Measurements from ENCODE around the gene MMRN1.
A peak's percentile ranks its signal among the peaks of the same experiment; 100 is the strongest.
"Not testable (repeated sequence)": the region's sequence is repeated elsewhere in the genome, so short reads cannot be mapped to it uniquely, and the experiment has no call there.

The MMRN1 gene

DNA sequence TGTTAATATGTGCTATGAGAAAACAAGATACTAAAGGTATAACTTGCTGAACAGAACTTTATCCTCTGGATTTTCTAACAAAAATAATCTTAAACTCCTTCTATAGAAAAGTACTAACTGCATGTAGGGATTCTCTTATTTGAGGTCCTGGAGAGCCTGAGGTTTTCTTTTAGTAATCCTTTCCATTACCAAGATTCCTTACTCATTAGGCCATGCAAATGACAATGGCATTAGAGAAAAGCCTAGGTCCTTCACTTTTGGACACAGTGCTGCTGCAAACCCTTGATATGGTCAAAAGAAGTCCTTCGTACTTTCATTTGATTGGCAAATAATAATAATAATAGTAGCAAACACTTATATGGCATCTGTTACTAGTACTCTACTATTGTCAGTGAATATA, 3.2 kb downstream of the MMRN1 start:
- peaks cover 6% of the 10 kb centered on the region for H3K27me3 Mint-ChIP-seq
- no peak overlapping the region for H3K4me3 Mint-ChIP-seq
- ATAC-seq (replicated peaks; ENCODE audit: extremely low read depth, poor library complexity, severe bottlenecking) (no peak), DNase-seq (ENCODE audit: low spot score in 2 of 2) (no peak)
- no peaks in the 10 kb centered on the region for H3K36me3 Mint-ChIP-seq (ENCODE audit: insufficient read depth)
- no peak overlapping the region for H3K27ac Mint-ChIP-seq (ENCODE audit: low read depth)
- H3K9me3 Mint-ChIP-seq: no peaks in the 10 kb centered on the region
- peaks cover 12% of the 10 kb centered on the region for H3K4me1 Mint-ChIP-seq

DNA sequence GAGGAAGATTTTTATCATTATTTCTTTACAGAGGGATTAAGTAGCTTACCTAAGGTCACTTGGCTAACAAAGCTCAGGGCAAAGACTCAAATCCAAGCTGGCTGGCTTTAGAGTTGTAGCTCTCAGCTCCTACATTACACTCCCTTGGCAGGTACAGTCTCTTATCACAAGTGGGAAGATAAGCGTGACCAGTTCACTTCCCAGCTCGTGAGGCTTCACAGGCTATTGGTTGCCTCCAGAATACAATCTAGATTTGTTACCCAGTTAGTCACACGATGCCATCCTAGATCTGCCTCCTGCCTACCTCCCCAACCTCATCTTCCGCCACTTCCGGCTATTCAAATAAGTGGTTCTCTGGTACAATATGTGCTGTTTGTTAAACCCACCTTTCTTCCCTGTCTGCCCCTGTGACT, 3.7 kb downstream of the MMRN1 start:
- DNase-seq (ENCODE audit: low spot score in 2 of 2): no peak
- ATAC-seq (replicated peaks; ENCODE audit: extremely low read depth, poor library complexity, severe bottlenecking): no peak
- H3K27me3 Mint-ChIP-seq: peaks cover 2% of the 10 kb centered on the region
- H3K9me3 Mint-ChIP-seq: no peaks in the 10 kb centered on the region
- H3K4me3 Mint-ChIP-seq: no peak overlapping the region
- no peaks in the 10 kb centered on the region for H3K36me3 Mint-ChIP-seq (ENCODE audit: insufficient read depth)
- peaks cover 12% of the 10 kb centered on the region for H3K4me1 Mint-ChIP-seq
- no peak overlapping the region for H3K27ac Mint-ChIP-seq (ENCODE audit: low read depth)

DNA sequence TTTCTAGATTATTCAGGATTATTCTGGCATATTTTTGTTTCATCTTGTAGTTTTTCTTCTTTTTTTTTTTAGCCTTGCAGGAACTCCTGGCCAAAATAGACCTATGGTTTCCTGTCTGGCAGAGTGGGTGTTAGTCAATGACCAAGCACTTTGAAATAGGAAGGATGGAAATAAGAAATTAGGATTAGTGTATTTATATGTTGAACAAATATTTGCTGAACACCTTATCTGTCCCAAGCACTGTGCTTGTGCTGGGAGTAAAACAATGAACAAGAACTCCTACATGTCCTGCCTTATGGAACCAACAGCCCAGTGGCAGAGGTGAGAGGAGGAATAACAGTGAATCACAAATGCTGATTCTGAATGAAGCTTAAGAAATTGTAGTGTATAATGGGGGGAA, 4.5 kb downstream of the MMRN1 start:
- peaks cover 12% of the 10 kb centered on the region for H3K4me1 Mint-ChIP-seq
- no peak overlapping the region for H3K27ac Mint-ChIP-seq (ENCODE audit: low read depth)
- ATAC-seq (replicated peaks; ENCODE audit: extremely low read depth, poor library complexity, severe bottlenecking): no peak
- no peaks in the 10 kb centered on the region for H3K27me3 Mint-ChIP-seq
- no peaks in the 10 kb centered on the region for H3K9me3 Mint-ChIP-seq
- H3K4me3 Mint-ChIP-seq: no peak overlapping the region
- DNase-seq (ENCODE audit: low spot score in 2 of 2): no peak
- no peaks in the 10 kb centered on the region for H3K36me3 Mint-ChIP-seq (ENCODE audit: insufficient read depth)

- Mint-ChIP-seq H3K36me3 (ENCODE audit: insufficient read depth) (no peaks in the 10 kb centered on the region), H3K9me3 (no peaks in the 10 kb centered on the region), H3K27ac (ENCODE audit: low read depth) (no peak overlapping the region), H3K27me3 (no peaks in the 10 kb centered on the region), H3K4me1 (peaks cover 5% of the 10 kb centered on the region), H3K4me3 (no peak overlapping the region)
- ATAC-seq (replicated peaks; ENCODE audit: extremely low read depth, poor library complexity, severe bottlenecking) (no peak), DNase-seq (ENCODE audit: low spot score in 2 of 2) (no peak)
Observed at GRCh38 chr4:89899854-89900253, 5.2 kb downstream of the MMRN1 start.

DNA sequence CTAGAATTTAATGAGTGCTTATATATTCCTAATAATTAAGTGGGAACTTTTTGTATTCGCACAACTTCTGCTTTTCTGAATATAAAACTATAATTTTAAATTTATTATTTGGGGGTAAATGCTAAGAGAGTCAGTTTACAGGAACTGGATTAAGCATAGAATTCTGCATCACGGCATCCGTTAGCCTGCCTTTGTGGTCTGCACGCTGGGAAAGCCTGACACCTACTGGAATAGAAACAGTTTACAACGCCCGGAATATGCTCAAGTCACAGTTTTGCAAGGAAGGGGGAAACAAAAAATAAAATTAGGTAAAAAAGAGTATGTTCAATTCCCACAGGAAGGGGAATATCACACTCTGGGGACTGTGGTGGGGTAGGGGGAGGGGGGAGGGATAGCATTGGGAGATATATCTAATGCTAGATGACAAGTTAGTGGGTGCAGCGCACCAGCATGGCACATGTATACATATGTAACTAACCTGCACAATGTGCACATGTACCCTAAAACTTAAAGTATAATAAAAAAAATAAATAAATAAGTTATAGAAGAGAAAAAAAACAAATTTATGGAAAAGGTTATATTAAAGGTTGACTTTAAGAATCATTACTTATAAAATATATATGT, 7.3 kb downstream of the MMRN1 start:
- H3K27ac Mint-ChIP-seq (ENCODE audit: low read depth); H3K4me1 Mint-ChIP-seq; H3K4me3 Mint-ChIP-seq; H3K36me3 Mint-ChIP-seq (ENCODE audit: insufficient read depth); H3K27me3 Mint-ChIP-seq; H3K9me3 Mint-ChIP-seq: not testable (repeated sequence)
- DNase-seq (ENCODE audit: low spot score in 2 of 2) (peak; percentile 14 to 16), ATAC-seq (replicated peaks; ENCODE audit: extremely low read depth, poor library complexity, severe bottlenecking) (peak; percentile 88)

DNA sequence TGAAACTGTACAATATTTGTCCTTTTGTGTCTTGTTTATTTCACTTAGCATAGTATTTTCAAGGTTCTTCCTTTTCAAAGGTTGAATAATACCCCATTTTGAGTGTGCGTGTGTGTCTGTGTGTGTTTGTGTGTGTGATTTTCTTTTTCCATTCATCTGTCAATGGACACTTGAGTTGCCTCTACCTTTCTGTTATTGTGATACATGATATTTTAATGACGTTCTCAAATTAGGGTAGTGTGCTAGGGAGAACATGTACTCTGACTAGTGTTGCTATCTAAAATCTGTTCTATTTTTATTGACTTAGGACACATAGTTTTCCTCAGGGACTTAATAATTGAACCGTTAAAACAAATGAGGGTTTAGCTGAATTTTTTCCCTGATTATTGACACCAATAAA, 9.9 kb downstream of the MMRN1 start:
- Mint-ChIP-seq H3K27me3 (peaks cover 8% of the 10 kb centered on the region), H3K27ac (ENCODE audit: low read depth) (no peak overlapping the region), H3K4me1 (no peaks in the 10 kb centered on the region), H3K9me3 (no peaks in the 10 kb centered on the region), H3K36me3 (ENCODE audit: insufficient read depth) (peaks cover 2% of the 10 kb centered on the region), H3K4me3 (no peak overlapping the region)
- ATAC-seq (replicated peaks; ENCODE audit: extremely low read depth, poor library complexity, severe bottlenecking) (no peak), DNase-seq (ENCODE audit: low spot score in 2 of 2) (no peak)

DNA sequence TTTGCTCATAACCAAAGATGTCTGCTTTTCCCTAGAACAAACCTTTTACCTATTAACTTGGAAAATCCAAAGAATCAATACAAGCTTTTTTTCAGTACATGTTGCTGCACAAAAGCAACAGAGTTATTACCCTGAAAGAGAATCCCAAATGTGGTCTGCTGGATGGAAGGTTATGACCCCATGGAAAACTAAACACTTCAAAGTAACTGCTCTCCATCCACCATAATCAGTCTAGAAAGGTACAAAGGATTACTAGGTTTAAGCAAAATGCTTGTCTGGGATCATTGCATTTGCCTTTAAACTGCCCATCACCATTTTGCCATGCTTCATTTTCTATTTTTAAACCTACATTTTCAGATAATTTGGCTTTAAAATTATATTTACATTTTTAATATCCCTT, 11.7 kb downstream of the MMRN1 start:
- Mint-ChIP-seq H3K4me3 (no peak overlapping the region), H3K4me1 (no peaks in the 10 kb centered on the region), H3K27ac (ENCODE audit: low read depth) (no peak overlapping the region), H3K9me3 (no peaks in the 10 kb centered on the region), H3K27me3 (peaks cover 9% of the 10 kb centered on the region), H3K36me3 (ENCODE audit: insufficient read depth) (peaks cover 2% of the 10 kb centered on the region)
- no peak for DNase-seq (ENCODE audit: low spot score in 2 of 2)
- no peak for ATAC-seq (replicated peaks; ENCODE audit: extremely low read depth, poor library complexity, severe bottlenecking)

- no peaks in the 10 kb centered on the region for H3K9me3 Mint-ChIP-seq
- H3K36me3 Mint-ChIP-seq (ENCODE audit: insufficient read depth): peaks cover 2% of the 10 kb centered on the region
- no peak for DNase-seq (ENCODE audit: low spot score in 2 of 2)
- H3K27me3 Mint-ChIP-seq: peaks cover 9% of the 10 kb centered on the region
- H3K27ac Mint-ChIP-seq (ENCODE audit: low read depth): no peak overlapping the region
- H3K4me3 Mint-ChIP-seq: no peak overlapping the region
- H3K4me1 Mint-ChIP-seq: no peaks in the 10 kb centered on the region
- ATAC-seq (replicated peaks; ENCODE audit: extremely low read depth, poor library complexity, severe bottlenecking): no peak
Observed at GRCh38 chr4:89906777-89907521, 12.3 kb downstream of the MMRN1 start.

- Mint-ChIP-seq H3K9me3 (no peaks in the 10 kb centered on the region), H3K27me3 (peaks cover 9% of the 10 kb centered on the region), H3K36me3 (ENCODE audit: insufficient read depth) (peaks cover 2% of the 10 kb centered on the region), H3K4me1 (no peaks in the 10 kb centered on the region), H3K4me3 (no peak overlapping the region), H3K27ac (ENCODE audit: low read depth) (no peak overlapping the region)
- no peak for ATAC-seq (replicated peaks; ENCODE audit: extremely low read depth, poor library complexity, severe bottlenecking)
- DNase-seq (ENCODE audit: low spot score in 2 of 2): no peak
Observed at GRCh38 chr4:89909889-89910288, 15.2 kb downstream of the MMRN1 start.

GRCh38 chr4:89913623-89914022, 19.0 kb downstream of the MMRN1 start:
- no peak overlapping the region for H3K27ac Mint-ChIP-seq (ENCODE audit: low read depth)
- DNase-seq (ENCODE audit: low spot score in 2 of 2) (no peak), ATAC-seq (replicated peaks; ENCODE audit: extremely low read depth, poor library complexity, severe bottlenecking) (no peak)
- H3K36me3 Mint-ChIP-seq (ENCODE audit: insufficient read depth): no peaks in the 10 kb centered on the region
- no peak overlapping the region for H3K4me3 Mint-ChIP-seq
- H3K9me3 Mint-ChIP-seq: no peaks in the 10 kb centered on the region
- no peaks in the 10 kb centered on the region for H3K4me1 Mint-ChIP-seq
- peaks cover 9% of the 10 kb centered on the region for H3K27me3 Mint-ChIP-seq

GRCh38 chr4:89914609-89915550, 20.2 kb downstream of the MMRN1 start:
- Mint-ChIP-seq H3K9me3 (no peaks in the 10 kb centered on the region), H3K36me3 (ENCODE audit: insufficient read depth) (no peaks in the 10 kb centered on the region), H3K4me3 (no peak overlapping the region), H3K4me1 (no peaks in the 10 kb centered on the region), H3K27me3 (no peaks in the 10 kb centered on the region), H3K27ac (ENCODE audit: low read depth) (no peak overlapping the region)
- no peak for ATAC-seq (replicated peaks; ENCODE audit: extremely low read depth, poor library complexity, severe bottlenecking)
- no peak for DNase-seq (ENCODE audit: low spot score in 2 of 2)

DNA sequence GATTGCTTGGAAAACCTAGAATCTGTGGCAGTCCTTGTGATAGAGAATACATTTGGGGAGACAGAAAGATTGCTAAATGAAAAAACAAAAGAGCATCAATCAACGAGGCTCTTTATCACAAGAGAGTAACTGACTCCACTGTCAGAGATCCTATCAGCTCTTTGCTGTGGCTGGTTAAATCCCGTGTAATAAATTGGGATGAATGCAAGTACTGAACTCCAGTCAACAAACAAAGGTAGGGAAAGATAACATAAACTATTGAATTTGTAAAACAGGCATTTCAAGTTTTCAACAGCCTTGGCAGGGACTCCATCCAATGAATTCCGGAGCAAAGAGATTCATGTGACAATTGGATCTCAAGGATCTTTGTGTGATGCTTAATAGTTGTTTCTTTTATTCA, 21.3 kb downstream of the MMRN1 start:
- Mint-ChIP-seq H3K4me1 (no peaks in the 10 kb centered on the region), H3K9me3 (no peaks in the 10 kb centered on the region), H3K4me3 (no peak overlapping the region), H3K27ac (ENCODE audit: low read depth) (no peak overlapping the region), H3K27me3 (no peaks in the 10 kb centered on the region), H3K36me3 (ENCODE audit: insufficient read depth) (no peaks in the 10 kb centered on the region)
- ATAC-seq (replicated peaks; ENCODE audit: extremely low read depth, poor library complexity, severe bottlenecking): no peak
- DNase-seq (ENCODE audit: low spot score in 2 of 2): no peak
